Esophagus muscularis mucosa (tissue), 4 donors: ENCODE results near the gene MLKL.

ENCODE experiments used
- EP300 ChIP-seq: sonication (generic); formaldehyde crosslinking; IDR thresholded peaks from one replicate; pipeline ENCODE4 v1.6.1; 2017; ENCODE audit warnings: antibody characterized with exemption
- POLR2A ChIP-seq: fragments of 450-650 bp; IDR thresholded peaks from one replicate; pipeline ENCODE4 v1.6.1; 2017; ENCODE audit warnings: antibody characterized with exemption, moderate library complexity, mild to moderate bottlenecking, low read depth
- POLR2AphosphoS5 ChIP-seq, 2 donors: sonication (generic); formaldehyde crosslinking; IDR thresholded peaks; one replicate each; pipeline ENCODE4 v1.6.1; 2017; ENCODE audit warnings: antibody characterized with exemption in 2 of 2
- TF ChIP-seq, protein P1 (sequence below), 3 experiments: fragments of 200-600 bp in 2 of 3; fragments of 450-650 bp in 1 of 3; sonication (generic) in 2 of 3; IDR thresholded peaks; one replicate each; pipeline ENCODE4 v1.5.1; 2017 to 2019; ENCODE audit warnings: antibody characterized with exemption in 3 of 3, mild to moderate bottlenecking in 2 of 3, moderate library complexity in 1 of 3

DNA sequence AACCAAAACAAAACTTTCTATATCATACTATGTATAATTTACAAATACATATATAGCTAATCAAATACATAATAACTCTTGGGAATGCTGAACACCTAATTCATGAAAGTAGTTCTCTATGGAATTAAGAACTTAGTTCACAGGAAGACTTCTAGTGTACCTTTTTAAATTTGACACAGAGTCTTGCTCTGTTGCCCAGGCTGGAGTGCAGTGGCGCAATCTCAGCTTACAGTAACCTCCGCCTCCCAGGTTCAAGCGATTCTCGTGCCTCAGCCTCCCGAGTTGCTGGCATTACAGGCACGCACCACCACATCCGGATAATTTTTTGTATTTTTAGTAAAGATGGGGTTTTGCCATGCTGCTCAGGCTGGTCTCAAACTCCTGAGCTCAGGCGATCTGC is 58.7 kb downstream of the MLKL start:
- TF ChIP-seq, protein P1, sequence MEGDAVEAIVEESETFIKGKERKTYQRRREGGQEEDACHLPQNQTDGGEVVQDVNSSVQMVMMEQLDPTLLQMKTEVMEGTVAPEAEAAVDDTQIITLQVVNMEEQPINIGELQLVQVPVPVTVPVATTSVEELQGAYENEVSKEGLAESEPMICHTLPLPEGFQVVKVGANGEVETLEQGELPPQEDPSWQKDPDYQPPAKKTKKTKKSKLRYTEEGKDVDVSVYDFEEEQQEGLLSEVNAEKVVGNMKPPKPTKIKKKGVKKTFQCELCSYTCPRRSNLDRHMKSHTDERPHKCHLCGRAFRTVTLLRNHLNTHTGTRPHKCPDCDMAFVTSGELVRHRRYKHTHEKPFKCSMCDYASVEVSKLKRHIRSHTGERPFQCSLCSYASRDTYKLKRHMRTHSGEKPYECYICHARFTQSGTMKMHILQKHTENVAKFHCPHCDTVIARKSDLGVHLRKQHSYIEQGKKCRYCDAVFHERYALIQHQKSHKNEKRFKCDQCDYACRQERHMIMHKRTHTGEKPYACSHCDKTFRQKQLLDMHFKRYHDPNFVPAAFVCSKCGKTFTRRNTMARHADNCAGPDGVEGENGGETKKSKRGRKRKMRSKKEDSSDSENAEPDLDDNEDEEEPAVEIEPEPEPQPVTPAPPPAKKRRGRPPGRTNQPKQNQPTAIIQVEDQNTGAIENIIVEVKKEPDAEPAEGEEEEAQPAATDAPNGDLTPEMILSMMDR (IDR thresholded peaks at IDR 0.05) = no peak
- TF ChIP-seq POLR2AphosphoS5 (IDR thresholded peaks at IDR 0.05) = no peak
- no peak for TF ChIP-seq POLR2A
- no peak for TF ChIP-seq EP300
